HG03066 (cell line): ENCODE measurements around the gene PPBP.

Source experiments
- ATAC-seq: cut with Tn5 transposase; IDR thresholded peaks from one replicate; pipeline ENCODE4 v1.9.1; 2021; ENCODE audit warnings: low read depth; ENCODE audit not compliant: unreplicated experiment

Gene PPBP

GRCh38 chr4:73988061-73988460 lies at the start of gene PPBP:
Gene PPBP, minus strand, starts transcription at chr4:73988190. Its CDS starts 87 bp downstream, at chr4:73988103.
- no peak for ATAC-seq

GRCh38 chr4:74037076-74037955 lies 49.3 kb upstream of the PPBP start:
- ATAC-seq, result no peak

DNA sequence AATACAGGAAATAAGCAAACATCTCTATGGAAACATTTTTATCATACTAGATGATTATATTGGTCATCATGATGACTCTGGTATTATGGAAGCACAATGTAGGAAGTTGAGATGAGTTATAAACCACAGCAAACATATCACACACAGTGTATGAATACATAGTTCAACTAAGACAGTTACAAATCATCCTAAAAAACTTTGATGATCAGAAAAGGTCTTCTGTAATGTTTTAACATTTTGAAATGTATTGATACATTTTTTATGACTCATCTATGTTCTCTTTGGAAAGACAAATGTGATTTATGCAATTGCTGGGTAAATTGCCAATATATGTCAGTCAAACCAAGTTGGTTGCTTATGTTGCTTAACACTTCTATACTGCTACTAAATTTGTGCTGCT lies 45.7 kb upstream of the PPBP start:
- ATAC-seq, result no peak

- ATAC-seq, result no peak
Measured at GRCh38 chr4:74032064-74032463, 44.1 kb upstream of the PPBP start.

DNA sequence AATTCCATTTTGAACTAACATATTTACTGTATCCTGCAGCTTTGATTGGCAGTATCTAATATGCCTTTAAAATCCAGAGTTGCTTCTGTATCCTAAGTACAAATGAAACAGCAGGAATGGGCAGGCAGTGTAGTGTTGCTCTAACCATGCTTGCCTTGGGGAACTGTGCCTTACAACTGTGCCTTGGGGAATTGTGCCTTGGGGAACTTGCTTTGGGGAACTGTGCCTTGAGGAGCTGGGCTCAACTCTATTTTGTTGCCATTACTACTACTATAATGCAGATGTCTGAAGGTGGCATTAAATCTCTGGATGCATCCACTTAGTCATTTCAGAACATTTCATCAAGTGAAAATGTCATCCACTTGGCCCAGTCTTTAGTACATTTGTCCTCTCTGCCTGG lies 43.6 kb upstream of the PPBP start:
- no peak for ATAC-seq

DNA sequence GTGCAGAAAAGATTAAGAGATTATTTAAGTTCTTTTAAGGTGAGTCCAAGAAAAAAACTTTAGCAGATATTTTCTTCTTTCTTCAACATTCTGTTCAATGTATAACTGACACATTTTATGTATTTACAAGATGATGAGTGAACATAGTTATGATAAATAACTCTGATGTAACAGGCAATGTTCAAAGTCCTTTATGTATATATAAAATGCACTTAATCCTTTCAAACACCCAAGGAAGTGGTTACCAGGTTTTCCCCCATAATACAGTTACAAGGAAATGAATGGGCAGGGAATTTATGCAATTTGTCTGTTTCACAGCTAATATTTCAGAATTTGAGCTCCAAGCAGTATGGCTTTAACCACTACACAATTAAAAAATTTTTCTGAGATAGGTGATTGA lies 42.3 kb upstream of the PPBP start:
- ATAC-seq, result no peak

DNA sequence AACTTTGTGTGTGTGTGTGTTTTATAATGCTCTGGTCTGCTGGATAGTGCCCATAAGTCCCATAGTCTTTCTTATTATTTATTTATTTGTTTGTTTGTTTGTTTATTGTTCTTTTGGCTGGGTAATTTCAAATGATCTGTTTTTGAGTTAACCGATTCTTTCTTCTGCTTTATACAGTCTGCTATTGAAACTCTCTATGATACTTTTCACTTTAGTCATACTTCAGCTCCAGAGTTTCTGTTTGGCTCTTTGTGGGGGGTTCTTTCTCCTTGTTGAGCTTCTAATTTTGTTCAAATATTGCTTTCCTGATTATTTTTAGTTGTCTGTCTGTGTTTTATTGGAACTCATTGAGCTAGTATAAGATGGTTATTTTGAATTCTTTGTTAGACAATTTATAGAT lies 40.5 kb upstream of the PPBP start:
- no peak for ATAC-seq

- ATAC-seq, result no peak
Measured at GRCh38 chr4:74023709-74024108, 35.7 kb upstream of the PPBP start.

DNA sequence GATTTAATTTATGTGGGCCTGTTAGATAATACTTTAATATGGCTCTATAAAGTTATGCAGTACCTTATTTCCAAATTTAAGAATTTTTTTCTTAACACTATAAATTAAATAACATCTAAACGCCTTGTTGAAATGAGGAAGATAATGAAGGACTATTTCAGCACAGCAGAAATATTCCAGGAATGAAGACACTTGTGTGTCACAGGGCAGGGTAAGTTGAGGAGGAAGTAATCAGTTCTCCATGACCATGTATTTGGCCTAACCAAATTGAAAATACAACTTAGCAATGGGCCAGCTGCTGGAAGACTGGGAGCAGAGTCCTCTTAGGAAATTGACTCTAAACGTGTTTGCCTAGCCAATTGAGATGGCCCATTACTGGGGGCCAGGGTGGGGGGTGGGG lies 33.6 kb upstream of the PPBP start:
- no peak for ATAC-seq

- no peak for ATAC-seq
Measured at GRCh38 chr4:74018771-74019170, 30.8 kb upstream of the PPBP start.

DNA sequence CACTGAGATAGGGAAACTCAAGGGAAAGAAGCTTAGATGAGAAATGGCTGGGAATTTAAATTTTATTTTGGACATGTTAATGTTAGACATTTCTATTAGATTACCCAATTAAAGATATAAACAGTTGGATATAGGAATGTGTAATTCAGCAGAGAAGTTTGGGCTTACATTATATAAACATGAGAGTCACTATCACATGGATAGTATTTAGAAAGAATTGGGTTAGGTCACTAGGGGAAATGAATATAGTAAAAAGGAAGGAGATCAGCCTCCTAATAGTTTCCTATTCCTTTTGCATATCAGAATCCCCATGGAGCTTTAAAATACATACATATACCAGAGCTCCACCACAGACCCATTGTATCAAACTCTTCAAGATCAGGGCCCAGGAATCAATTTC lies 30.1 kb upstream of the PPBP start:
- no peak for ATAC-seq

GRCh38 chr4:74016068-74016467 lies 28.1 kb upstream of the PPBP start:
- ATAC-seq, result no peak

- ATAC-seq, result no peak
Measured at GRCh38 chr4:74015126-74015780, 27.3 kb upstream of the PPBP start.

DNA sequence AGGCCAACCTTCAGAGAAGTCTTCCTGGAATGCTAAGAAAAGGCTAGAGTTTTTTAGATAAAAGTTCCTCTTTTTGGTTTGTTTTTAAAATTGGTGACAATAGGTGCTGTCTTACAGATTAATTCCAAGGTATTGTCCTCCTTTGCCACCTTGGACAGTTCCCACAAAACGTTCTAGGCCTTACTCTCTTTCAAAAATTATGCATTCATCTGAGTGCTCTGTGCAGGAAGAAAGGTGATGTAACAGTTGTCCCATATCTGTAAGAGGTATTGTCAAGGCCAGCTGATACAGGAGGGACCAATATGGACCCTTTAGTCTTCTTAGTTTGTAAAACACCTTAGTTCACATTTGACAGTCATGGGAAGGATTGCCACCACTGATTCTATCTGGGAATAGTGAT lies 26.3 kb upstream of the PPBP start:
- ATAC-seq, result no peak

DNA sequence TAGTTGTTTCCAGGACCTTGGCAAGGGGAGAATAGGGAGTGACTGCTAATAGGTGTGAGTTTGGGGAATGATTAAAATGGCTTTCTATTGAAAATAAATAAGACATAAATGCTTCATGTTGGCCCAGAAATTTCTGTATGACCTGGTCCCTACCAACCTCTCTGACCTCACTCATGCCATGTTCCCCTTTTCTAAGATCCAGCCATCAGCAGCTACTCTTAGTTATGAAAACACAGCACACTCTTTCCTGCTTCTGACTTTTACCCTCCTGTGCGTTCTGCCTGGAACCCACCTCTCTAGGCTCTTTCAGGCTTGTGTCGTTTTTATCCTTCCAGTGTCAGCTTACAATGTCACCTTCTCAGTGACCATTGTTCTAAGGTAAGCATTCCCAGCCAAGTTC lies 25.3 kb upstream of the PPBP start:
- ATAC-seq, result no peak

DNA sequence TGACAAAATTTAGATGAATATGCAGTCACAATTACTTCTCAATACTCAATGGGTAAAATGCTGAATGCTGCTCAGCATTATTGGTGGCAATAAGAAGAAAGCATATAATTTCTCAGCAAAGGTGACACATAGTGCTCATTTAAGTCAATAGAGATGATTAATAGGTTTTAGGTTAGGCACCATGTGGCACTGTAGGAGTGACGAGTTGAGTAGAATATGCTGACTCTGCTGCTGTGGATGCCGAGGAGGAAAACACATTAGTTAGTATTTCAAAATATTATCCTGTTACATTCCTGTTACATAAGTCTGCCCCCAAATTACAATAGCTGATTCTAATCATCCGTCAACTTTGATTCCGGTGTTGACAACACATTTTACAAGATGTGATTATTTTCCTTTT lies 24.1 kb upstream of the PPBP start:
- no peak for ATAC-seq

- no peak for ATAC-seq
Measured at GRCh38 chr4:74009307-74009706, 21.3 kb upstream of the PPBP start.

DNA sequence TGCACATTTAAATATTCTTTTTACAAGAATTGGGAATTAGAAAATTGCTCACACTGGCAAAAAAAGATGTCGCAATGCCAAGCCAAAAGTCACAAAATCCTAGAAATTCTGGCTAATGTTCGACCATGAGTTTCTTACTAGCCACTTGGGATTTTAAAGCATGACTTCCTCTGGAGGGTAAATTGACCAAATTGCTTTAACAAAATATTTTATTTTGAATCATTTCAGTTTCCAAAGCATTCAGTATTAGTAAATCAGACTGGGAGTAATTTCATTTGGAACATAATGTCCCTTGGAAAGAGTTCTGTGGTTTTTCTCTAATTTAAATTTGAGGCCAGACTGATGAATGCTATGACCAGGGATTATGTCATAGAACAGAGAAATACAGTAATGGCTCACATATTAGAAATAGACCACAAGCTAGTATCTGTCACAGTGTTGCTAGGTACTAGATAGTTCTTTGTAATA lies 18.1 kb upstream of the PPBP start:
- ATAC-seq, result no peak

GRCh38 chr4:74005528-74005927 lies 17.5 kb upstream of the PPBP start:
- ATAC-seq, result no peak

DNA sequence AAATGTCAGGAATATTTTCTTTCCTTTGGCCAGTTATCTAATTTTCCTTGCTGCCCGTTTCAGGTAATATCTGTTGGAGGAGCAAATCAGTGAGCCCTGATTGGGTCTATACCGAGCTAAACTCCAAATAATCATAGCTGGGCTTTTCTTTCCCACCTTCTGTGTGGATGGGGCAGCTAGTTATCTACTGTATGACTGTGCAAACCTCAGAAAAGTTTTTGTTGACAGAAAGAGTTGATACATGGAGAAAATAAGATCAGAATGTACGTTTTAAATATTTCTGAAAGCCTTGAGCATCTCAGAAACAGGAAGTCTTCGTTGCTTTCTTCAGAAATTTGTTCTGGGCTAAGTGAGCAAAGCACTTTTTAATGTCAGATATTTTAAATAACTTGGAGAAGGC lies 16.7 kb upstream of the PPBP start:
- no peak for ATAC-seq

DNA sequence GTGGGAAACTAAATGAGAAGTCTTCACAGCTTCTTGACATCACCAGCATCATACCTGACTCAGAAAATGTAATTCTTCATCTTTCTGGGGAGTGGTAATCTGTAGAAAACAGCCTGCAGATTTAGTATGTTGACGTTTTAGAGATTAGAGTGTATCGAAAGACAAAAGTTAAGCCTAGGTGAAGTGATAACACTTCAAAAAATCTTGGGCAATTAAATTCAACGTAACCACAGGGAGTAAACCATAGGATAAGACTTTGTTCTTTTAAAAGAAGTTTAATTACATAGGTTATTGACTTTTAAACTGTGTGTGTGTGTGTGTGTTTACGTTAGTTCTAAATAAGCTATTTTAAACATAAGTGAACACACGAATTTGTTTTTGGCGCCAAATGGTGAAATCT lies 12.3 kb upstream of the PPBP start:
- no peak for ATAC-seq
